ENCODE measurements around the gene FHOD3.

FHOD3 gene

DNA sequence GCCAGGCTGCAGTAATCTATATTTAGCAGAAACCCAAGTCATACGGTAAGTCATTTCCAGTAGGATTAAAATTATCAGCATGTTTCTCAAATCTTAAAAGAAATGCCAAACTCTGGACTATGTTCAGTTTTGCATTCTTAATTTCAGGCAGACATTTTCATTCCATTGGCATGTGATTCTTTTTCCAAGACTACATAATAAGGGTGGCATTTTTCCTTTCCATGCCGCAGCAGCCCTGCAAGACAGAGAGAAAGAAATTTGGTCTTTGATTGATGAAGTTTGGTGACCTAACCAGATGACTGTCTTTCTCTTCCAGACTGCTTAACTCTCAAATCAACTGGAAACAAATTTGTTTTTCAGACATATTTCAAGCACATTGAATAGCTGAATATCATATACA lies 118.1 kb downstream of the FHOD3 start:
- Histone ChIP-seq H3K4me1 (ENCODE audit: control insufficient read depth, insufficient read depth, low read length) (no peaks in the 10 kb centered on the region), H3K36me3 (ENCODE audit: control insufficient read depth in 2 of 2, insufficient read depth in 1 of 2, low read length in 2 of 2) (no peaks in the 10 kb centered on the region), H3K27ac (ENCODE audit: extremely low read depth, low read depth, low read length) (no peak overlapping the region), H3K4me3 (ENCODE audit: low read depth, low read length) (no peak overlapping the region), H3K9me3 (ENCODE audit: control insufficient read depth, insufficient read depth, low read depth, low read length) (no peaks in the 10 kb centered on the region)
- CTCF ChIA-PET: interaction anchor here (0.7 kb wide), 1 partner anchor 157 kb away, joined by 6 read pairs; no protein-coding TSS in a partner anchor
- no peak for TF ChIP-seq HOXD13 (CRISPR knock-in tag; IDR thresholded peaks at IDR 0.05; ENCODE audit: borderline replicate concordance)
- no peak for TF ChIP-seq OVOL3 (tag by site-specific recombination; IDR thresholded peaks at IDR 0.05)
- no peak for TF ChIP-seq BCL11B (tag by site-specific recombination; IDR thresholded peaks at IDR 0.05; ENCODE audit: low read depth)
- no peak for TF ChIP-seq ZNF510 (tag by site-specific recombination; IDR thresholded peaks at IDR 0.05; ENCODE audit: insufficient replicate concordance)
- TF ChIP-seq EGR2 (tag by site-specific recombination; IDR thresholded peaks at IDR 0.05; ENCODE audit: low read depth): no peak
- TF ChIP-seq, protein P1, sequence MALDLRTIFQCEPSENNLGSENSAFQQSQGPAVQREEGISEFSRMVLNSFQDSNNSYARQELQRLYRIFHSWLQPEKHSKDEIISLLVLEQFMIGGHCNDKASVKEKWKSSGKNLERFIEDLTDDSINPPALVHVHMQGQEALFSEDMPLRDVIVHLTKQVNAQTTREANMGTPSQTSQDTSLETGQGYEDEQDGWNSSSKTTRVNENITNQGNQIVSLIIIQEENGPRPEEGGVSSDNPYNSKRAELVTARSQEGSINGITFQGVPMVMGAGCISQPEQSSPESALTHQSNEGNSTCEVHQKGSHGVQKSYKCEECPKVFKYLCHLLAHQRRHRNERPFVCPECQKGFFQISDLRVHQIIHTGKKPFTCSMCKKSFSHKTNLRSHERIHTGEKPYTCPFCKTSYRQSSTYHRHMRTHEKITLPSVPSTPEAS (tag by site-specific recombination; IDR thresholded peaks at IDR 0.05): no peak
- TF ChIP-seq ZFP37 (tag by site-specific recombination; IDR thresholded peaks at IDR 0.05): no peak
- POLR2A ChIA-PET: no interaction called here

DNA sequence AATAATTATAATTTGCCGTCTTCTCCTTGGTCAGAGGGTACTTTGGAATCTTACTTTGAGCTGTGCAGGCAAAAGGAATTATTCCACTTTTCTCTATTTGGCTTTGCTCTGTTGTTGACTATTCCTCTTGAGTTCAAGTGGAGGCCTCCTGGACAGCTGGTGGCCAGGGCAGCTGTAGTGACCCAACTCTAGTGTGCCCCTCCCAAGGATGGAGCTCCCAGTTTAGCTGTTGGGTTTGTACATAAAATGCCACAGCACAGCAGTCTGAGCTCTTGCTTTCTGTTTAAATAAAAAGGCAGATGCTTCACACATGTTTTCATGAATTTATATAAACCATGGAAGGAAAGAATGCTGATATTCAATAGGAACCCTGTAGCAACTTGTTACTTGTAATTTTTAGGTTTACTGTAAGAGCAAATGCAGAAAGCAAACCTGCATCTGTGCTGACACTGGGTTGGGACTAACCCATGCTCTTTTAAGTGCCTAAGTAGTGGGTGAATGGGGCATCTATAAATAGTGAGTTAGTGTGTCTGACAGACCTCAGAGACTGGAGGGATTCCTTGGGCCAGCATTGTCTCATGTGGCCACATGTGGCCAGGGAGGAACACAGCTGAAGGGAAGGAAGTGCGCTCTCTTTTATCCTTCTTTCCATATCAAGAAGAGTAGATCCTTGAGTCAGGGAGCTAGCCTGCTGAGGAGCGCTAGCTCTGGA lies 121.8 kb downstream of the FHOD3 start:
- H3K4me1 ChIP-seq (ENCODE audit: control insufficient read depth, insufficient read depth, low read length): no peaks in the 10 kb centered on the region
- TF ChIP-seq ZNF76 (tag by site-specific recombination; IDR thresholded peaks at IDR 0.05; ENCODE audit: borderline replicate concordance, low read depth) (no peak), KLF16 (tag by site-specific recombination; IDR thresholded peaks at IDR 0.05) (no peak), ZBTB17 (tag by site-specific recombination; IDR thresholded peaks at IDR 0.05) (no peak), ZNF266 (tag by site-specific recombination; IDR thresholded peaks at IDR 0.05; ENCODE audit: low read depth) (no peak), ZNF610 (tag by site-specific recombination; IDR thresholded peaks at IDR 0.05; ENCODE audit: borderline replicate concordance) (no peak), ZNF341 (tag by site-specific recombination; IDR thresholded peaks at IDR 0.05; ENCODE audit: low read depth) (no peak)
- TF ChIP-seq, protein P2, sequence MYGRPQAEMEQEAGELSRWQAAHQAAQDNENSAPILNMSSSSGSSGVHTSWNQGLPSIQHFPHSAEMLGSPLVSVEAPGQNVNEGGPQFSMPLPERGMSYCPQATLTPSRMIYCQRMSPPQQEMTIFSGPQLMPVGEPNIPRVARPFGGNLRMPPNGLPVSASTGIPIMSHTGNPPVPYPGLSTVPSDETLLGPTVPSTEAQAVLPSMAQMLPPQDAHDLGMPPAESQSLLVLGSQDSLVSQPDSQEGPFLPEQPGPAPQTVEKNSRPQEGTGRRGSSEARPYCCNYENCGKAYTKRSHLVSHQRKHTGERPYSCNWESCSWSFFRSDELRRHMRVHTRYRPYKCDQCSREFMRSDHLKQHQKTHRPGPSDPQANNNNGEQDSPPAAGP (tag by site-specific recombination; IDR thresholded peaks at IDR 0.05): no peak
- TF ChIP-seq, protein P1 (tag by site-specific recombination; IDR thresholded peaks at IDR 0.05): no peak
- TF ChIP-seq, protein P3, sequence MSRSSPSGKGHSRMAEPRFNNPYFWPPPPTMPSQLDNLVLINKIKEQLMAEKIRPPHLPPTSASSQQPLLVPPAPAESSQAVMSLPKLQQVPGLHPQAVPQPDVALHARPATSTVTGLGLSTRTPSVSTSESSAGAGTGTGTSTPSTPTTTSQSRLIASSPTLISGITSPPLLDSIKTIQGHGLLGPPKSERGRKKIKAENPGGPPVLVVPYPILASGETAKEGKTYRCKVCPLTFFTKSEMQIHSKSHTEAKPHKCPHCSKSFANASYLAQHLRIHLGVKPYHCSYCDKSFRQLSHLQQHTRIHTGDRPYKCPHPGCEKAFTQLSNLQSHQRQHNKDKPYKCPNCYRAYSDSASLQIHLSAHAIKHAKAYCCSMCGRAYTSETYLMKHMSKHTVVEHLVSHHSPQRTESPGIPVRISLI (tag by site-specific recombination; IDR thresholded peaks at IDR 0.05): no peak
- TF ChIP-seq, protein P4, sequence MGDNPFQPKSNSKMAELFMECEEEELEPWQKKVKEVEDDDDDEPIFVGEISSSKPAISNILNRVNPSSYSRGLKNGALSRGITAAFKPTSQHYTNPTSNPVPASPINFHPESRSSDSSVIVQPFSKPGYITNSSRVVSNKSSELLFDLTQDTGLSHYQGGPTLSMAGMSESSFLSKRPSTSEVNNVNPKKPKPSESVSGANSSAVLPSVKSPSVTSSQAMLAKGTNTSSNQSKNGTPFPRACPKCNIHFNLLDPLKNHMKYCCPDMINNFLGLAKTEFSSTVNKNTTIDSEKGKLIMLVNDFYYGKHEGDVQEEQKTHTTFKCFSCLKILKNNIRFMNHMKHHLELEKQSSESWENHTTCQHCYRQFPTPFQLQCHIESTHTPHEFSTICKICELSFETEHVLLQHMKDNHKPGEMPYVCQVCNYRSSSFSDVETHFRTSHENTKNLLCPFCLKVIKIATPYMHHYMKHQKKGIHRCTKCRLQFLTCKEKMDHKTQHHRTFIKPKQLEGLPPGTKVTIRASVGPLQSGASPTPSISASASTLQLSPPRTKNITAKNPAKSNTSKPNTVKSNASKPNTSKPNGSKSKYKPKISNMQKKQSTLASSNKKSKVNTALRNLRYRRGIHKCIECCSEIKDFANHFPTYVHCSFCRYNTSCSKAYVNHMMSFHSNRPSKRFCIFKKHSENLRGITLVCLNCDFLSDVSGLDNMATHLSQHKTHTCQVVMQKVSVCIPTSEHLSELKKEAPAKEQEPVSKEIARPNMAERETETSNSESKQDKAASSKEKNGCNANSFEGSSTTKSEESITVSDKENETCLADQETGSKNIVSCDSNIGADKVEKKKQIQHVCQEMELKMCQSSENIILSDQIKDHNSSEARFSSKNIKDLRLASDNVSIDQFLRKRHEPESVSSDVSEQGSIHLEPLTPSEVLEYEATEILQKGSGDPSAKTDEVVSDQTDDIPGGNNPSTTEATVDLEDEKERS (tag by site-specific recombination; IDR thresholded peaks at IDR 0.05): no peak
- POLR2A ChIA-PET: no interaction called here
- CTCF ChIA-PET: interaction anchor here (0.5 to 4.2 kb wide), 6 partner anchors 8 to 120 kb away, joined by 3 to 23 read pairs (median 4); no protein-coding TSS in a partner anchor
- no peaks in the 10 kb centered on the region for H3K9me3 ChIP-seq (ENCODE audit: control insufficient read depth, insufficient read depth, low read depth, low read length)
- no peak overlapping the region for H3K4me3 ChIP-seq (ENCODE audit: low read depth, low read length)
- H3K27ac ChIP-seq (ENCODE audit: extremely low read depth, low read depth, low read length): no peak overlapping the region
- no peaks in the 10 kb centered on the region for H3K36me3 ChIP-seq (ENCODE audit: control insufficient read depth in 2 of 2, insufficient read depth in 1 of 2, low read length in 2 of 2)
